AG04449 (cell line): ENCODE data around the gene CCNQ.

ENCODE experiments used
- CTCF ChIA-PET: fragments of 350-600 bp; formaldehyde crosslinking; extraction: SDS; loops from one replicate; lab custom pipeline; 2021; ENCODE audit warnings: antibody characterized with exemption; lab: Yijun Ruan, JAX
- POLR2A ChIA-PET: fragments of 400-600, 350-600 bp; formaldehyde crosslinking; extraction: SDS; loops from one replicate; lab custom pipeline; 2020; ENCODE audit warnings: antibody characterized with exemption, inconsistent platforms; lab: Yijun Ruan, JAX
- DNase-seq: peaks from one replicate; pipeline ENCODE4 v3.0.0-alpha.2; 2010; ENCODE audit warnings: low read depth, low spot score
- H3K4me3 ChIP-seq: 2 replicates; pipeline ENCODE4 v1.5.1; 2011; ENCODE audit warnings: low read depth, mild to moderate bottlenecking, control low read depth, low read length
- TF ChIP-seq, protein P1 (sequence below): IDR thresholded peaks from one replicate; pipeline ENCODE4 v1.5.1; 2011; ENCODE audit warnings: mild to moderate bottlenecking, moderate library complexity, low read length, control low read depth, inconsistent platforms; ENCODE audit not compliant: insufficient read depth; ENCODE audit errors: missing control alignments

CCNQ gene

DNA sequence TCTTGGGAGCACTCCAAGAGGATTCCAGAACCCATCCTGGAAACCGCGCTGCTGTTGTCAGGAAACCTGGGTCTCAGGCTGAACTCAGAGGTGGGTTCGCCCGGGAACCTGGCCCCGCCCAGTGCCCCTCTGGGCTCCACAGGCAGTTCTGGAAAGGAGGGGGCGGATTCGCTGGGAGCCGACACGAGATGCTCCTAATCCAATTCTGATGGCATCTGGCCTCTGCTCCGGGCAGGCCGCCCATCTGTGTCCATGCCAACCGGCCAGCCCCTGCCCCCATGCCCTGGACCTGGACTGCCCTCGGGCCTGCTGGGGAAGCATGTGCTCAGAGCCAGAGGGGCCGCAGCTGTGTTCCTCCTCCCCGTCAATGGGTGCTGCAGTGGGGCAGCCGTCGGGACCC is 60.5 kb downstream of the CCNQ start:
- TF ChIP-seq, protein P1, sequence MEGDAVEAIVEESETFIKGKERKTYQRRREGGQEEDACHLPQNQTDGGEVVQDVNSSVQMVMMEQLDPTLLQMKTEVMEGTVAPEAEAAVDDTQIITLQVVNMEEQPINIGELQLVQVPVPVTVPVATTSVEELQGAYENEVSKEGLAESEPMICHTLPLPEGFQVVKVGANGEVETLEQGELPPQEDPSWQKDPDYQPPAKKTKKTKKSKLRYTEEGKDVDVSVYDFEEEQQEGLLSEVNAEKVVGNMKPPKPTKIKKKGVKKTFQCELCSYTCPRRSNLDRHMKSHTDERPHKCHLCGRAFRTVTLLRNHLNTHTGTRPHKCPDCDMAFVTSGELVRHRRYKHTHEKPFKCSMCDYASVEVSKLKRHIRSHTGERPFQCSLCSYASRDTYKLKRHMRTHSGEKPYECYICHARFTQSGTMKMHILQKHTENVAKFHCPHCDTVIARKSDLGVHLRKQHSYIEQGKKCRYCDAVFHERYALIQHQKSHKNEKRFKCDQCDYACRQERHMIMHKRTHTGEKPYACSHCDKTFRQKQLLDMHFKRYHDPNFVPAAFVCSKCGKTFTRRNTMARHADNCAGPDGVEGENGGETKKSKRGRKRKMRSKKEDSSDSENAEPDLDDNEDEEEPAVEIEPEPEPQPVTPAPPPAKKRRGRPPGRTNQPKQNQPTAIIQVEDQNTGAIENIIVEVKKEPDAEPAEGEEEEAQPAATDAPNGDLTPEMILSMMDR = no peak
- H3K4me3 ChIP-seq = no peak overlapping the region
- DNase-seq = no peak
- POLR2A ChIA-PET = no interaction called here
- CTCF ChIA-PET = interaction anchor here (1.4 to 4.8 kb wide), 14 partner anchors 8 to 171 kb away, joined by 3 to 107 read pairs (median 10); no protein-coding TSS in a partner anchor
